Measurements from ENCODE around the gene SLC17A9.
"Not testable (repeated sequence)": the region's sequence is repeated elsewhere in the genome, so short reads cannot be mapped to it uniquely, and the experiment has no call there.

SLC17A9 gene

DNA sequence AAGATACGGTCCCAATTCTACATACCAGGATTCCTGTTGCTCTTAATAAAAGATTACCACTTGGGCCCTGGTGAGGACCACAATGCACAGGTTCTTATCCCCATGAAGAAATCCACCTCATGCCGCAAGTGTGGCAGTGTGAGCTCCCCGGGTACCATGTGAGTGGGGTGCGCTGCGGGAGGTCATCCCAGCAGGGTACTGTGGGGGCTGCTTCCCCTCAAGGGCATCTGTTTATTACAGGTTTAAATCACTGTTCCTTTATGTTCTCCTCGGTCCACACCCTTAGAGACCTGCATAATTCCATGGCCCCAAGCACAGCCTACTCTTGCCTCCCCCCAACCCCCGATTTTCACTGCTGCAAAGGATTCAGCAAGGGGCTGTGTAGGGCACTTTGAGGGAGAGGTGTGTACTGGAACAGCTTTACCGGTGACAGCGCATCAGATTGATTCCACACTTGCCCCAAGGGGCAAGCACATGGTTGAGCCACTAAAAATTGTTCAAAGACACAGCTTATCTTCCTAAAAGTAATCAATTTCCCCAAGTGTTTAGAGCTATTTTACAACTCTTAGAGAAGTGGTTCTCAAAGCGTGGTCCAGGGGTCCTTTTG lies 32.4 kb upstream of the SLC17A9 start:
- no peak for DNase-seq (ENCODE audit: low spot score)
- no peak for FAIRE-seq

DNA sequence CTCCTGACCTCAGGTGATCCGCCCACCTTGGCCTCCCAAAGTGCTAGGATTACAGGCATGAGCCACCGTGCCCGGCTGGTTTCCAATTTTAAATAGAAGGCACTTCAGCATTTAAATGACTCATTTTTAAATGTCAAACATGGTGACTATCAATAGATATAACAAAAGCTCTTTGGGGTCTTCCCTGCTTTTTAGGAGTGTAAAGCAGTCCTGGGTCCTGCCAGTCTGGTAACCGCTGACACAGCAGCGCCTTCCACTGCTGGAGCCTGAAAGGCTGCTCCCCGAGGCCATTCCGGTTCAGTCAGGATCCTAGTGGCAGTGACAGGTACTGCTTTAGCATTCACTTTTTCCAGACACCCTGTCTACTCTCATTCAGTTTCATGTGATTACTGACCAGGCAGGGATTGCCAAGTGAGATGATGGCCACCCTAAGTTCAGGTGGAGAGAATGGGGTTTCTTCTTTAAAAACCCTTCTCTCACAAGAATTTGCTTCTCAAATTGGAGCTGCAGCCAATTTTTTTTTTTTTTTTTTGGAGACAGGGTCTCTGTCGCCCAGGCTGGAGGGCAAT lies 31.3 kb upstream of the SLC17A9 start:
- DNase-seq (ENCODE audit: low spot score) (peak; percentile 68), FAIRE-seq (no peak)

DNA sequence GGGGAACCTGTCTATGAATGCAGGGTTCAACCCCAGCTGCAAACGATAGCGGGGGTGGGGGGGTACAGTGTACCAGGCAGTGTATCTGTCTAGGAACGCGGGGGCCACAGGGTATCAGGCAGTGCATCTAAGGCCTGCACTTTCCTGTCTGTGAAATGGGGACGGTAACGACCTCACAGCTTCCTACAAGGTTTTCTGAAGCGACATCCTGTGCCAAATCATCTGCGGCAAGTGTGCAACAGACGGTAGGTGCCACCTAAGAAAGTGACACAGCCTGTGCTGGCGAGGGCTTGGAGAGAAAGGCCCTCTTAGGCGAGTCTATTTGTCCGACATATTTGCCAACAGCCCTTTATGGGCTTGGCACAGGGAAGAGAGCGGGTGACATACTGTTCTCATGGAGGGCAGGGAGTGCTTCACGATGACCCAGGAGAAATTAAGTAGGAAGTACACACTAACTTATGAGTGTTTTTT lies 30.0 kb upstream of the SLC17A9 start:
- no peak for FAIRE-seq
- DNase-seq (ENCODE audit: low spot score) = no peak

DNA sequence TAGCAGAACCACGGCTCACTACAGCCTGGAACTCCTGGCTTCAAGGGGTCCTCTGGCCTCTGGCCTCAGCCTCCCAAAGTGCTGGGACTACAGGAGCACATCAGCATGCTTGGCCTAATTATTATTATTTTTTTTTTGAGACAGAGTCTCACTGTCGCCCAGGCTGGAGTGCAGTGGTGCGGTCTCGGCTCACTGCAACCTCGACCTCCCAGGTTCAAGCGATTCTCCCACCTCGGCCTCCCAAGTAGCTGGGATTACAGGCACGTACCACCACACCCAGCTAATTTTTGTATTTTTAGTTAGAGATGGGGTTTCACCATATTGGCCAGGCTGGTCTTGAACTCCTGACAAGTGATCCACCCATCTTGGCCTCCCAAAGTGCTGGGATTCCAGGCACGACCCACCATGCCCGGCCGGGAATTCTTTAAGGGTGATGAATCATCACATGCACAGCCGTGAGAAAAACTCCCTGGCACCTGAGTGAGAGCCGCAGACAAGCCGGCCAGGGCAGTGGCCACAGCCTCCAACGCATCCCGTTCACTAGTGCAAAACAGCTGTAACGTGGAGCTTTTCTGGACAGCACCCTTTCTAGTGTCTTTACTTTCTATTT lies 29.3 kb upstream of the SLC17A9 start:
- DNase-seq (ENCODE audit: low spot score) = peak; percentile 83
- not testable (repeated sequence) for FAIRE-seq

DNA sequence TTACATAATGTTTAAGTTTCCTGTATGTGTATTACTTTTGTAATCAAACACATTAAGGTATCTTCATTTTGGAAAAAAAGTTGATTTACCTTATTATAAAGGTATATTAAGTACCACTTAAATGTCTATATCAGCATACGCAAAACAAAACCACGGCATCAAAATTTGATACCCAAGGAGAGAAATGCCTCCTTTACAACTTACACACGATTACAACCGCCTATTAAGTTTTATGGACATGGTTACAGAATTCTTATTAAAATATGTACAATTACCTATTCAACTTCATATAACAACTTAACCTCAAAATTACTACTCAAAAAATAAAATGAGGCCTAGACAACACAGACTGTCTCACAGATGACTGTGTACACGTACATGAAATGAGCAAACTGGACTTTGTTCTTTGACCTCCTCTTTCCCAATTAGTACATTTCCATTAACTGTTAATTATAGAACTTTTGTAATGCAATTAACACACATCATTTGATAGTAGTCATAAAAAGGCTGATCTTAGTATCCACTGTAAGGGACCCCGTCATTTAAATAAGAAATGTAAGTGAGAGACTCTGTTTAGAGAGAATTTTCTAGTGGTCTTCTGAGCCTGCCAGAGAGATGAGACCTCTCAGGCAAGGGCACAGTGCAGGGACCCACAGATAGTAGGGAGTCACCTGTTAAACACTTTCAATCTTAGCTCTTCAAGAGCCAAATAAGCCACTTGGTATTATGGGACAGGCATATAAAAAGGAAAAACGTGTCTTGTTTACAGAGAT lies 28.7 kb upstream of the SLC17A9 start:
- DNase-seq (ENCODE audit: low spot score) (no peak), FAIRE-seq (no peak)

DNA sequence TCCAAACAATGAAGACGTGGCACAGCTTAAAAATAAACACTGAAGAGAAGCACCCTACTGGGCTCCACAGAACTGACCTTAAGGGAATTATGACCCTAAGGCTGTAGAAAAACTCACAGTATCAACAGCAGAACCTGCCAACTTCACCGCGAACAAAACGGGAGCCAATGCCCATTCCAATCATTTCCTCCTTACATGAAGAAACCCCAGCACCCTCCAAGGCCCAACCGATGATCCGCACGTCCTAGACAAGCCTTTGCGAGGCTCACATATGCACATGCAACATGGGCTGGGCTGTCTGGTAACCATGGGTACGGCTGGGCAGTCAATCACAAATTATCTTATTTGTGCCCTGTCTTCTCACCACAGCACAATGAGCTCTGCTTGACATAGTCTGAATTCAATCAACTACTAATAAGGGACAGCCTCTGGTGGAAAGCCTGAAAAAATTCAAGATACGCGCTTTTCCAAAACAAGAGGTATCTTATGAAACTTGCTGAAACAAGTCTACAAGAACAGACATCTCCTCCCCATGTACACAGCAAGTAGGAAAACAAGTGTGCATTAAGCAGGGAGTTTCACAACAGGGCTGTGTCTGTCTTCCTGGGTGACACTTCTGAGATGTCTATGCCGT lies 27.9 kb upstream of the SLC17A9 start:
- DNase-seq (ENCODE audit: low spot score) (no peak), FAIRE-seq (no peak)

DNA sequence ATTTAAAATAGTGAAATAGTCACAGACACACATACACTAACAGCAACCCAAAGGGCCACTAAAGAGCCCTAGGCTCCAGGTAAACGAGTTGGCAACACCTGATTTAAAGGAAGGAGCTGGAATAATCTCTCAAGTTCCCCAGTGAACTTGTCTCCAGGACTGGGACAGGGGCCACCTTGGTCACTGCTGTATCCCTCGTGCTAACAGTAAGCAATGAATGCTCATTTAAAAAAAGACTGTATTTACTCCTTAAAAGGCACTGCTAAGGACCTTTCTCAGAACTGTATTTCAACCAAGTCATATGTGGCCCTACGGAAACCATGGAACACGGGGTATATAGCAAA lies 27.5 kb upstream of the SLC17A9 start:
- FAIRE-seq = no peak

DNA sequence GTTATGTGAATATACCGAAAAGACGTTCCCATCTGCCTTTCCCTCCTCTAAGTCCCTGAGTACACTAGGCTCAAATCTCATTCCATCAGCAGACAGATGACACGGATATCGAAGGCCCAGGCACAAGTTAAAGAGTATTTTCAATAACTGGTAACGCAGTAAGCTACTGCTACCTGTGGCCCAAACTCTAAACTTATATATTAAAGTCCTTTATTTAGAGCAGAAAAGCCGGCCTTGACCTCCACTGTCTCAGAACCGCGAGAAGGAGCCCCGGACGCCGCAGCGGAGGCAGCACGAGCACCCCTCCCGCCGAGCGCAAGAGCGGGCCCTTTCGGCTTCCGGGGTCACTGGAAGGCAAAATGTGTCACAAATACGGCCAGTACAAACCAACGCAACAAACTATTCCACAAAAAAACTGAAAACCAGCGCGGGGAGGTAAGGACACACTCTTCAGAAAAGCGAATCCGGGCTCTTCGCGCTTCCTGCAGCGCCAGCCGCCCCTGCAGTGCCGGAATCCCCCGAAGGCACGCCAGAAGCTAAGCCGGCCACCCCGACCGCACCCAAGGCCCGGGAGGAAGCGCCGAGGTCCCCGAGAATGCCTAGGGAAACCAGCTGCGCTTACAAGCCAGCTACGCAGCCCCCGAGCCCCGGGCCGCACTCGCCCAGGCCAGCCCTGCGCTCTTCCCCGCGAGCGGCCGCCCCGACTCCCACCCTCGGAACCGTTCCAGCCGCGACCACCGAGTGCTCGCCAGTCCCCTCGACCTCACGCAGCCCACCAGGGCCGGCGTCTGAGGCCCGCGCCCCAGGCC lies 26.9 kb upstream of the SLC17A9 start:
- DNase-seq (ENCODE audit: low spot score) (peak; percentile 53), FAIRE-seq (no peak)

More for the DNA sequence above, 27.5 kb upstream of the SLC17A9 start:
- DNase-seq (ENCODE audit: low spot score) = no peak

DNA sequence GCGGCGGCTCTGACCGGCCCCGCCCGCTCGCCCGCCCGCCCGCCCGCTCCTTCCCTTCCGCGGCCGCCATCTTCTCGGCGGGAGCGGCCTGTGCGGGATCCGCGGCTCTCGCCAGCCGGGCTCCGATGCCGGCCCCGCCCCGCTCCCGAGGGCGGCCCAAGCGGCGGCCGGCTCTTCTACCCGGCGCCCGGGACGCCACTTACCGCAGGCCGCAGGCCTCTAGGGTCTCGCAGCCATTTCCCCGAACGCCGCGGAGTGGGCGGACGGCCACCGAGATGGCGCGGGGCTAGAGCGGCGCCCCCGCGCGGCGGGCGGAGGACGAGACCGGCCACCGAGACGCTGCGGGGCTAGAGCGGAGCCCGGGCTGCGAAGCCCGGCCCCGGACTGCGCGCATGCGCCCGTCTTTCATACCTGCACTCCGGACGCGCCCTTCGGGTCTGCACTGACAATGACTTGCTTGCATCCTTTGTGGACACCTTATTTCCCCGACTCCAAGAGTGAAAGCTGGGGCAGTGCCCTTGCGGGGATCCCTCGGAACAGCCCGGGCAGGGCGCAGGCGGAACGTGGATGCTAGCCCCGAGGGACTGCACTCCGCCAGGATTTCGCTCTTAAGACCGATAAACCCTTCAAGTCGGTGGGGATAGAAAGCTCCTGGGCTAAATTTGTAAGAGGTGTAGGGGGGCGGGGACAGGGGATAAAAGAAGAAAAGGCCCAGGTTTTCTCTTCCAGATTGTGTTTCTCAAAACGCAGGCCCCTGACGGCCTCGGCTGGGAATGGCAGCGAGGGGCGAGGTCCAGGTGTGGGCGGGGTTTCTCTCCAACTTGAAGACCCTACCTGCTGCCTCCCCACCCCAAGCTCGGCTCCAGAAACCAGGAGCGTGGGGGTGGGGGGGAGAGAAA lies 26.0 kb upstream of the SLC17A9 start, which contains the start of gene DIDO1:
Gene DIDO1, minus strand, starts transcription at position 277 of the 899 bp plus-strand sequence.
- peak; percentile 100 for DNase-seq (ENCODE audit: low spot score)
- FAIRE-seq = no peak

DNA sequence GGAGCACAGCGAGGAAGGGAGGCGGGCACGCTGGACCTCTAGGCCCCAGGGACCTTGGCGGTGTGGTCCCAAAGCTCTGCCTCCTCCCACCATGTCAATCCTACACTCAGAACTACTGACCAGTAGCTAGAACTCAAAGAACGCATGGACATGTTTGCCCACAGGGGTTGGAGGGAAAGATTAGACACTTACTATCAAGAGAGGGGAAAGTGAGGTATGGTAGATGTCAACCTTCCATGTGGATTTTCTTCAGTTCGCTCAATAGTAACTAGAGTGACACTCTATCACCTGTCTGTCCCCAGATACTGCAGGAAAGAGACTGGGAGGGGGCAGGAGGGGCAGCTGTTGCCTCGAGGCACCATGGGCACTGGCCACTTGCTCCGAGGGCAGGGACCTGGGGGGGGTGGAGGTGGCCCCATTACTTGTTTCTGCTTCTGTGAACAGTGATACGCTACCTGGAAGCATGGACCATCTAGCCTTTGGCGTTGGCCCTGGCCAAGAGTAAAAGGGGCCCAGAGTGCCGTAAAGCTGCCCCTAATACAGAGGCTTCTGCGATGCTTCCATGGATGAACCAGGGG lies 25.3 kb upstream of the SLC17A9 start:
- FAIRE-seq = no peak
- DNase-seq (ENCODE audit: low spot score) = no peak

DNA sequence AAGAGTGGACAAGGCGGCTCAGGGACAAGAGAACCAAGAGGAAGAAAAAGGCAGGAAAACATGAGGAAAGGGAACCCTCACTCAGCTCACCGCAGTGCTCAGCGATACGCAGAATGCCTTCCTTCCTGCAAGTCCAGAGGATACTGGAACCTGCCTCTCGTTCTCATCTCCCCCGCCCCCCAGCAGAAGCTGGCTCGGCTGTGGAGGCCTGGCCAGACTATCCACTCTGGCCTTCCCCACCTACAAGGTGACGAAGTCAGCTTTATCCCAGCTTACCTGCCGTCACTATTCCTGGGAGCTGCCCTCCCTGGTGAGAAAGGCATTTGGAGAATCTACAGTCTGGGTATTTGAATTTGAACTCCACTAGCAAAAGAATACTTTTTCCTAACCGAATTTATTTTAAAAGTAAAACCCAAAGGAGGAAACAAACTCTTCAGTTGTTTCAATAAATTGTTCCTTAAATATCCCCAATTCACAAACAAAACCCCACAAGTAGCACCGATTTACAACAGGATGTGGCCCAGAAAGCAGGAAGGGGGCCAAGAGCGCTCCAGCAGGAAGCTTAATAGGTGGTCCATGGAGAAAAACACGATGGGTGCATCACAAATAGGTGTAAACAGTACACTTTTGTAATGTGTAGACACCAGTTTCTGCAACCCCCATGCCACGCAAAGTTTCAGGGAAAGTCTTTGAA lies 24.1 kb upstream of the SLC17A9 start:
- FAIRE-seq = no peak
- no peak for DNase-seq (ENCODE audit: low spot score)

DNA sequence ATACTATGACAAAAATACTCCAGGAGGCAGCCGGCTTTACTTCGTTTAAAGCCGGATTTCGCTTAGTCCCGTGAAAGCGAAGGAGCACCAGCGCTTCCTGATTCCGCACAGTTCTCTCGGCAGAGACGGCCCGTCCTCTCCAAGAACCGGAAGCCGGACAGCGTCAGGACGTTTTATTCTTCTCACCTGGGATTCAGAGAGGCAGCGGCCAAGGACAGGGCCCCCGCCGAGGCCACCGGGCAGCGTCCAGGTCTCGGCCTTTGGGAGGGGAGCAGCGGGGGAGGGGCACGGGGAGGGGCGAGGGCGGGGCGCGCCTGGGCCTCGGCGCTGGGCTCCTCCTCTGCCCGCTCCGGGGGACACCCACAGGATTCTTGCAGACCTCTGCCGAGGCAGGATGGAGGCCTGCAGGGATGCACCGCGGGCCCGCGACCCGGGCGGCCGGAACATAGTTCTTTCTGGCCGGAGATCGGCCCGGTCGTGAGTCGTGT lies 23.4 kb upstream of the SLC17A9 start:
- FAIRE-seq (no peak), DNase-seq (ENCODE audit: low spot score) (no peak)

DNA sequence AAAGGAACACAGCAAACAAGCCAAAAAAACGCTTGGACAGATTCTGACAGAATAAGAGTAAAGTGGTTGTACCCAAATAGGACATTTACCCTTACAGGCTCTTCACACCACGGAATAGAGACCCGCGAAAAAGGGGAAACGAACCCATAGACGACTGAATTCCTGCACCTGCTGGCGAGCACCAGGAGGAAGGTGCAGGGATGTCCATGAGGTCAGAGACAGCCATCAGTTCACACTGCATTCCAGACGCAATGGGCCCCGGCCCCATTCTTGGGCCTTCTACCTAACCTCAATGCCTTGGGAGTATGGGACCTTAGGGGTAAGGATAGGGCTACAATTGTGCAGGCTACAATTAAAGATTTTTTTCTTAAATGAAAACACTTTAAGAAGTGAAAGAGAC lies 21.0 kb upstream of the SLC17A9 start:
- DNase-seq (ENCODE audit: low spot score) (no peak), FAIRE-seq (no peak)

DNA sequence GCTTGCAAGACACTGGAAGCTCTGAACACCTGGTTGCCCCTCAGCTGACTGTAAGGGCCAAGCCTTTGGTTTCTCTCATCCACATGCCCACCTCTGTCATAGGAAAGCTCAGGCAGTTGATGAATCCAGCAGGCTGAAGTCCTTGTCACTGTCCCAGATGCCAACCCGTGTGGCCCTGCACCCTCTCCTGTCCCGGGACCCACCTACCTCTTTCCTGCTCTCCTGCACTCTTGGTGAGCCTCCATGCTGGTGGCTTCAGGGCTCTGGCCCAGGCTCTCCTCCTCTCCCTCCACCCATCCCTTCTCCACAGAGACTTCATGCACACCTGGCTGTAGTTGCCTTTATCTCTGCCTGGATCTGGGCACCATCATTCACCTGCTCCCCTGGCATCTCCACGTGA lies 18.5 kb upstream of the SLC17A9 start:
- FAIRE-seq (no peak), DNase-seq (ENCODE audit: low spot score) (no peak)

DNA sequence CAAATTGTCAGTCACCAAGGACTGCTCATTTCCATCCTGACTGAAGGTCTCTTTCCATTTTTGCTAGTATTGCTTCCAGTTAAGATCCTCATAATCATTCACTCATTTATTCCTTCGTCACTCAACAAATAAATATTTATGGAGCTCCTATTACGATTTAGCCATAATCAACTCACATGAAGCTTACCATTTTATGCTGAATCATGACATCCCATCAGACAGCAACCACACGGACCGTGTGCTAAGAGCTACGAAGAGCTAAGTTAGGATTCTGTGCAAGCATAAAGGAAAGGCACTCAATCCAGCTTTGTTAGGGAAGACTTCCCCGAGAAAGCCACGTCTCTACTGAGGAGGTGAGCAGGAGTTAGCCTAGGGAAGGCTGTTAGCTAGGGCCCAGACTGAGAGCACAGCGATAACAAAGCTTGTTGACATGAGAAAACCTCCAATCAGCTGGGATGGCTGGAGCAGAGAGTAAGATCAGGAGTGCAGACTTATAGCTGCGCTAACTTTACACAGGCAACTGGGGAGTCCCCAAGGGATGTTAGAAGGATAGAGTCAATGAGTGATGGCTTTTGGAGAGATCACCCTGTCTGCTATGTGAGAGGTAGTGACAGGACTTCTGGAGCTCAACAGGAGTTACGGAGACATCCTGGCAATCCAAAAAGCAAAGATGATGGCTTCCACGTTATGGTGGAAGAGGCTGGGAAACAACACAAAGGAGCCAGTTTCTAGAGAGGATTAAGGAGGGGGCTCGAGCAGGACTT lies 17.1 kb upstream of the SLC17A9 start:
- DNase-seq (ENCODE audit: low spot score) (no peak), FAIRE-seq (no peak)

DNA sequence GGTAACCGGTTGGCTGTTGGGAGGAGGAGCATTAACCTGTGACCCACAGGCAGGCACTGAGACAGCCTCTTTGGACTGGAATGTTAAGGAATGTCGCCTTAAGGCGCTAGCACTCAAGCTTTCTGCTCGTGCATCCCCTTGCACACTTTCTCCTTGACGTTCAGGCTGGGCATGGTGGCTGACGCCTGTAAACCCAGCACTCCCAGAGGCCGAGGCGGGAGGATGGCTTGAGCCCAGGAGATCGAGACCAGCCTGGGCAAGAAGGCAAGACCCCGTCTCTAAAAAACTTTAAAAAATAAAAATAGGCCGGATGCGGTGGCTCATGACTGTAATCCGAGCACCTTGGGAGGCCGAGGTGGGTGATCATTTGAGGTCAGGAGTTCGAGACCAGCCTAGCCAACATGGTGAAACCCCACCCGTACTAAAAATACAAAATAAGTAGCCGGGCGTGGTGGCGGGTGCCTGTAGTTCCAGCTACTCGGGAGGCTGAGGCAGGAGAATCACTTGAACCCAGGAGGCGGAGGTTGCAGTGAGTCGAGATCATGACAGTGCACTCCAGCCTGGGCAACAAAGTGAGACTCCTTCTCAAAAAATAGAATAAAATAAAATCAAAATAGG lies 16.4 kb upstream of the SLC17A9 start:
- FAIRE-seq (no peak), DNase-seq (ENCODE audit: low spot score) (no peak)

DNA sequence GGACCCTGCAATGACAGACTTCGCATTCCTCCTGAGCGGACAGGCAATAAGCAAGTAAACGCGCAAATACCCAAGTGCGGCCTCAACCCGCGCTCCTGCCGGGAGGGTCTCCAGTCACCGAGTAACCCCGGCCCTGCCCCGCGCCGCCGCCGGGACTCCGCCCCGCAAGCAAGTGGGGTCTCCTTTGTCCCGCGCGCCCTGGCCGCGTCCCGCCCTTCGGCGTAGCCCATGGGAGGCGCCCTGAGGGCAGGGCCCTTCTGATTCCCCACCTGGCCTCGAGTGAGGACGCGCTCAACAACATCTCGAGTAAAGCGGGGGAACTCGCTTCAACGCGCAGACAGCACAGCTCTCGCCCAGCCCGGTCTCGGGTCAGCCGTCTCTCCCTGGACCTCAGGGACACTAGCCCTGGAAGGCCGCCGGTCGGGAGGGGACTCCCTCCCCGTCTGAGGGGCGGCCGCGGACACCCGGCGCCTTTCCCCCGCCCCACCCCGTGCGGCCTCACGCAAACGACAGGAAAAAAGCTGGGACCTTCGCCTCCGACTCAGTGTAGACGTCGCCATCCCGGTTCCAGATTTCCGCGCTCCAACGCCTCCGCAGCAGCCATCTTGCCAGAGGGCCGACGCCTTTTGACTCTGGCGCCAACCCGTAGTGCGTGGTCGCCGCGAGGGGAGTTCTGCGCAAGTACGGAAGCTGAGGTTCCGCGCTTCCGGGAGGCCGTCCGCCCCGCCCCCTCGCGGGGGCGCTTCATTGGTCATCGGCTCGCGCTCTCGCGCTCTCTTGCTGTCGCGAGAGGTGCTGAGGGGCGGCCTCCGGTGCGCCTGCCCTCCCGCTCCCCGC lies 15.0 kb upstream of the SLC17A9 start:
- FAIRE-seq = no peak

More for the DNA sequence above, 15.0 kb upstream of the SLC17A9 start:
- DNase-seq (ENCODE audit: low spot score) = peak; percentile 100

Measured in urothelium cell line (cell line).